ENCODE results near the gene RBM17. TPM values are rescaled to one million over a fixed set of nuclear protein-coding genes. Genes with fewer than 3 reads are reported as not detected.

RBM17 gene
- total RNA-seq, 1 experiment from 2014 or later = 160 TPM

GRCh38 chr10:6128591-6129251, 39.9 kb downstream of the RBM17 start:
- Mint-ChIP-seq H3K4me1 (peaks cover 17% of the 10 kb centered on the region), H3K27me3 (ENCODE audit: low read depth) (no peaks in the 10 kb centered on the region; the same call in 1 of the 2 replicates), H3K36me3 (no peaks in the 10 kb centered on the region), H3K9me3 (no peaks in the 10 kb centered on the region), H3K4me3 (no peak overlapping the region), H3K27ac (no peak overlapping the region)
- POLR2A ChIA-PET = interaction anchor here (1.0 kb wide), 1 partner anchor 16 kb away, joined by 3 read pairs; no protein-coding TSS in a partner anchor
- DNase-seq (ENCODE audit: low spot score) = no peak
- CTCF ChIA-PET = interaction anchor here (0.9 to 3.0 kb wide), 4 partner anchors 23 to 273 kb away, joined by 3 to 19 read pairs (median 4); partner anchors contain the start of gene PFKFB3
- TF ChIP-seq, protein P1, sequence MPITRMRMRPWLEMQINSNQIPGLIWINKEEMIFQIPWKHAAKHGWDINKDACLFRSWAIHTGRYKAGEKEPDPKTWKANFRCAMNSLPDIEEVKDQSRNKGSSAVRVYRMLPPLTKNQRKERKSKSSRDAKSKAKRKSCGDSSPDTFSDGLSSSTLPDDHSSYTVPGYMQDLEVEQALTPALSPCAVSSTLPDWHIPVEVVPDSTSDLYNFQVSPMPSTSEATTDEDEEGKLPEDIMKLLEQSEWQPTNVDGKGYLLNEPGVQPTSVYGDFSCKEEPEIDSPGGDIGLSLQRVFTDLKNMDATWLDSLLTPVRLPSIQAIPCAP (CRISPR knock-in tag; IDR thresholded peaks at IDR 0.05) = no peak
- TF ChIP-seq ZNF121 (CRISPR knock-in tag; IDR thresholded peaks at IDR 0.05) (no peak), PRRX2 (CRISPR knock-in tag; IDR thresholded peaks at IDR 0.05) (no peak), TEAD4 (CRISPR knock-in tag; IDR thresholded peaks at IDR 0.05) (no peak), OVOL2 (CRISPR knock-in tag; IDR thresholded peaks at IDR 0.05; ENCODE audit: borderline replicate concordance) (no peak), ETV6 (CRISPR knock-in tag; IDR thresholded peaks at IDR 0.05) (no peak), SOX15 (CRISPR knock-in tag; IDR thresholded peaks at IDR 0.05) (no peak), NR2C2 (CRISPR knock-in tag; IDR thresholded peaks at IDR 0.05) (no peak), FOXP1 (CRISPR knock-in tag; IDR thresholded peaks at IDR 0.05; ENCODE audit: borderline replicate concordance) (no peak), FOXJ3 (CRISPR knock-in tag; IDR thresholded peaks at IDR 0.05; ENCODE audit: borderline replicate concordance) (no peak), SMAD4 (CRISPR knock-in tag; IDR thresholded peaks at IDR 0.05) (no peak), ZNF671 (CRISPR knock-in tag; IDR thresholded peaks at IDR 0.05) (no peak), ZBTB21 (CRISPR knock-in tag; IDR thresholded peaks at IDR 0.05; ENCODE audit: borderline replicate concordance) (no peak)
- TF ChIP-seq, protein P2, sequence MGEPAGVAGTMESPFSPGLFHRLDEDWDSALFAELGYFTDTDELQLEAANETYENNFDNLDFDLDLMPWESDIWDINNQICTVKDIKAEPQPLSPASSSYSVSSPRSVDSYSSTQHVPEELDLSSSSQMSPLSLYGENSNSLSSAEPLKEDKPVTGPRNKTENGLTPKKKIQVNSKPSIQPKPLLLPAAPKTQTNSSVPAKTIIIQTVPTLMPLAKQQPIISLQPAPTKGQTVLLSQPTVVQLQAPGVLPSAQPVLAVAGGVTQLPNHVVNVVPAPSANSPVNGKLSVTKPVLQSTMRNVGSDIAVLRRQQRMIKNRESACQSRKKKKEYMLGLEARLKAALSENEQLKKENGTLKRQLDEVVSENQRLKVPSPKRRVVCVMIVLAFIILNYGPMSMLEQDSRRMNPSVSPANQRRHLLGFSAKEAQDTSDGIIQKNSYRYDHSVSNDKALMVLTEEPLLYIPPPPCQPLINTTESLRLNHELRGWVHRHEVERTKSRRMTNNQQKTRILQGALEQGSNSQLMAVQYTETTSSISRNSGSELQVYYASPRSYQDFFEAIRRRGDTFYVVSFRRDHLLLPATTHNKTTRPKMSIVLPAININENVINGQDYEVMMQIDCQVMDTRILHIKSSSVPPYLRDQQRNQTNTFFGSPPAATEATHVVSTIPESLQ (CRISPR knock-in tag; IDR thresholded peaks at IDR 0.05) = no peak
- TF ChIP-seq, protein P3, sequence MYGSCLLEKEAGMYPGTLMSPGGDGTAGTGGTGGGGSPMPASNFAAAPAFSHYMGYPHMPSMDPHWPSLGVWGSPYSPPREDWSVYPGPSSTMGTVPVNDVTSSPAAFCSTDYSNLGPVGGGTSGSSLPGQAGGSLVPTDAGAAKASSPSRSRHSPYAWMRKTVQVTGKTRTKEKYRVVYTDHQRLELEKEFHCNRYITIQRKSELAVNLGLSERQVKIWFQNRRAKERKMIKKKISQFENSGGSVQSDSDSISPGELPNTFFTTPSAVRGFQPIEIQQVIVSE (CRISPR knock-in tag; IDR thresholded peaks at IDR 0.05; ENCODE audit: borderline replicate concordance) = no peak
- ATAC-seq = peak; percentile 21; the same call in 1 of the 2 replicates

DNA sequence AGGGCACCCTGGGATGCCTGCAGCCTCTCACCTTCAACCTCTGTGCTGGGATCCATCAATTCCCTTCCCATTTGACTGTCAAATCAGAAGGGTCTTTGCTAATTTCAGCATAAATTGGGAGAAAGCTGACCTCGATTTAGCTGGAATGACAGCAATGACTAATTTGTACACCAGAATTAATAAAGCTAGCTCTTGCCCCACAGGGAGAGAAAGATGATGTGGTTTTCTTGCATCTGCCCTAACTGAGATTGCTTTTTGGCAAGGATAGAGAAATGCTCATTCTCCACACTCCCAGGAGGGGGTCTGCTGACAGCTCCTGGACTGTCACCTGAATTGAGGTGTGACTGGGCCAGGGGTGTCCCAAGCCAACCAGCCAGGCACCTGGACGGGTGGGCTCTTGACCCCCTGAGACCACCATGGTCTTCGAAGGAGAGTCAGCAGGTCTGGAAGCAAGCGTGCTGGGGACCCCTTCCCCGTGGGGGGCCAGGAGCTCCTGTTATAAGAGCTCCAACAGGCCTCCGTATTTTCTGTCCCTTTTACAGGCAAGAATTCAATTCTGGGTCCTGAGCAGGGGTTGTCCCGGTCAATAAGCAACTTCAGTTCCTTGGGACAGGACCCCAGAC, 42.1 kb downstream of the RBM17 start:
- no peak for DNase-seq (ENCODE audit: low spot score)
- ATAC-seq = no peak
- Mint-ChIP-seq H3K27ac (no peak overlapping the region), H3K4me1 (peaks cover 18% of the 10 kb centered on the region), H3K9me3 (no peaks in the 10 kb centered on the region), H3K27me3 (ENCODE audit: low read depth) (no peaks in the 10 kb centered on the region; the same call in 1 of the 2 replicates), H3K36me3 (no peaks in the 10 kb centered on the region), H3K4me3 (no peak overlapping the region)
- CTCF ChIA-PET = interaction anchor here (3.0 kb wide), 1 partner anchor 271 kb away, joined by 19 read pairs; no protein-coding TSS in a partner anchor
- POLR2A ChIA-PET = no interaction called here
- TF ChIP-seq EMX1 (CRISPR knock-in tag; IDR thresholded peaks at IDR 0.05) (no peak), STAT6 (CRISPR knock-in tag; conservative IDR thresholded peaks at IDR 0.05; ENCODE audit: low read depth) (no peak), IRF2 (CRISPR knock-in tag; IDR thresholded peaks at IDR 0.05; ENCODE audit: borderline replicate concordance, low read depth) (no peak), ZNF317 (CRISPR knock-in tag; IDR thresholded peaks at IDR 0.05; ENCODE audit: borderline replicate concordance, low read depth) (no peak), CREB1 (CRISPR knock-in tag; IDR thresholded peaks at IDR 0.05) (no peak), ZNF671 (CRISPR knock-in tag; IDR thresholded peaks at IDR 0.05) (no peak), USF1 (CRISPR knock-in tag; IDR thresholded peaks at IDR 0.05) (no peak), ZNF232 (CRISPR knock-in tag; IDR thresholded peaks at IDR 0.05) (no peak)
- TF ChIP-seq, protein P4, sequence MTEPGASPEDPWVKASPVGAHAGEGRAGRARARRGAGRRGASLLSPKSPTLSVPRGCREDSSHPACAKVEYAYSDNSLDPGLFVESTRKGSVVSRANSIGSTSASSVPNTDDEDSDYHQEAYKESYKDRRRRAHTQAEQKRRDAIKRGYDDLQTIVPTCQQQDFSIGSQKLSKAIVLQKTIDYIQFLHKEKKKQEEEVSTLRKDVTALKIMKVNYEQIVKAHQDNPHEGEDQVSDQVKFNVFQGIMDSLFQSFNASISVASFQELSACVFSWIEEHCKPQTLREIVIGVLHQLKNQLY (CRISPR knock-in tag; IDR thresholded peaks at IDR 0.05) = no peak
- TF ChIP-seq, protein P5, sequence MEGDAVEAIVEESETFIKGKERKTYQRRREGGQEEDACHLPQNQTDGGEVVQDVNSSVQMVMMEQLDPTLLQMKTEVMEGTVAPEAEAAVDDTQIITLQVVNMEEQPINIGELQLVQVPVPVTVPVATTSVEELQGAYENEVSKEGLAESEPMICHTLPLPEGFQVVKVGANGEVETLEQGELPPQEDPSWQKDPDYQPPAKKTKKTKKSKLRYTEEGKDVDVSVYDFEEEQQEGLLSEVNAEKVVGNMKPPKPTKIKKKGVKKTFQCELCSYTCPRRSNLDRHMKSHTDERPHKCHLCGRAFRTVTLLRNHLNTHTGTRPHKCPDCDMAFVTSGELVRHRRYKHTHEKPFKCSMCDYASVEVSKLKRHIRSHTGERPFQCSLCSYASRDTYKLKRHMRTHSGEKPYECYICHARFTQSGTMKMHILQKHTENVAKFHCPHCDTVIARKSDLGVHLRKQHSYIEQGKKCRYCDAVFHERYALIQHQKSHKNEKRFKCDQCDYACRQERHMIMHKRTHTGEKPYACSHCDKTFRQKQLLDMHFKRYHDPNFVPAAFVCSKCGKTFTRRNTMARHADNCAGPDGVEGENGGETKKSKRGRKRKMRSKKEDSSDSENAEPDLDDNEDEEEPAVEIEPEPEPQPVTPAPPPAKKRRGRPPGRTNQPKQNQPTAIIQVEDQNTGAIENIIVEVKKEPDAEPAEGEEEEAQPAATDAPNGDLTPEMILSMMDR (IDR thresholded peaks at IDR 0.05) = no peak
- TF ChIP-seq, protein P6, sequence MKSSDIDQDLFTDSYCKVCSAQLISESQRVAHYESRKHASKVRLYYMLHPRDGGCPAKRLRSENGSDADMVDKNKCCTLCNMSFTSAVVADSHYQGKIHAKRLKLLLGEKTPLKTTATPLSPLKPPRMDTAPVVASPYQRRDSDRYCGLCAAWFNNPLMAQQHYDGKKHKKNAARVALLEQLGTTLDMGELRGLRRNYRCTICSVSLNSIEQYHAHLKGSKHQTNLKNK (CRISPR knock-in tag; IDR thresholded peaks at IDR 0.05) = no peak
